Progenitor cell of endocrine pancreas (in vitro differentiated cells): ENCODE data around the gene PRDM16. TPM values are rescaled to one million over a fixed set of nuclear protein-coding genes. Genes with fewer than 3 reads are reported as not detected.

Experiments
- DNase-seq: peaks from one replicate; pipeline ENCODE4 v3.0.0; 2021; ENCODE audit warnings: low spot score; ENCODE audit not compliant: unreplicated experiment
- H3K27ac Mint-ChIP-seq: 2 replicates; pipeline ENCODE4 v1.8.0; 2021; ENCODE audit warnings: mild to moderate bottlenecking, moderate library complexity, mixed read lengths
- H3K27me3 Mint-ChIP-seq: 2 replicates; pipeline ENCODE4 v1.8.0; 2021; ENCODE audit warnings: mixed read lengths
- H3K36me3 Mint-ChIP-seq: 2 replicates; pipeline ENCODE4 v1.8.0; 2022; ENCODE audit warnings: mixed read lengths; ENCODE audit not compliant: insufficient read depth
- H3K4me1 Mint-ChIP-seq: 2 replicates; pipeline ENCODE4 v1.8.0; 2021; ENCODE audit warnings: low read depth, mixed read lengths
- H3K4me3 Mint-ChIP-seq: 2 replicates; pipeline ENCODE4 v1.8.0; 2021; ENCODE audit warnings: low read depth, mild to moderate bottlenecking, moderate library complexity, mixed read lengths
- H3K9me3 Mint-ChIP-seq: 2 replicates; pipeline ENCODE4 v1.8.0; 2021; ENCODE audit warnings: low read depth, mixed read lengths
- total RNA-seq: library from RNA; stranded (reverse); gene quantifications from 2 replicates; pipeline ENCODE4 v1.2.1, GENCODE V29; 2021
- TF ChIP-seq, protein P1 (sequence below): fragments of 200-600 bp; sonication (generic); IDR thresholded peaks from one replicate; pipeline ENCODE4 v1.5.0; 2021; ENCODE audit warnings: antibody characterized with exemption, mild to moderate bottlenecking; ENCODE audit not compliant: unreplicated experiment

PRDM16 gene
- total RNA-seq, 1 donor from 2014 or later = 69.1 TPM

DNA sequence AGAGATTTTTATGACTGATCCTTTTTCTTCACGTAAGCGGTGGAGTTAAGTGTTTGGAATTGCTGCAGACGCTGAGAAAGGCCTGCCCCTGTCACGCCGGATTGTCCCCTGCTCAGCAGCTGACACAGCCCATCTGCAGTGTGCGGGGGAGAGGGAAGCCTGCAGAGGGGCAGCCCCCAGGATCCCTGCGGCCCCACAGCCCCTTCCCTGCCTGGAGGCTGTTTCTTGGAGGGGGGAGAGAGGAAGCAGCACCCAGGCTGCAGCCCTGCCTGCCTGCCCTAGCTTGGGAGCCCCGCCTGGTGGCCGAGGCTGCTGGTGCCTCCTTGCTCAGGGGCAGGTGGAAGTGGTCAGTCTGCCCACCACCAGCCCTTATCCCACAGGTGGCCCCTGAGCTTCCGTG lies 50.7 kb downstream of the PRDM16 start:
- TF ChIP-seq, protein P1, sequence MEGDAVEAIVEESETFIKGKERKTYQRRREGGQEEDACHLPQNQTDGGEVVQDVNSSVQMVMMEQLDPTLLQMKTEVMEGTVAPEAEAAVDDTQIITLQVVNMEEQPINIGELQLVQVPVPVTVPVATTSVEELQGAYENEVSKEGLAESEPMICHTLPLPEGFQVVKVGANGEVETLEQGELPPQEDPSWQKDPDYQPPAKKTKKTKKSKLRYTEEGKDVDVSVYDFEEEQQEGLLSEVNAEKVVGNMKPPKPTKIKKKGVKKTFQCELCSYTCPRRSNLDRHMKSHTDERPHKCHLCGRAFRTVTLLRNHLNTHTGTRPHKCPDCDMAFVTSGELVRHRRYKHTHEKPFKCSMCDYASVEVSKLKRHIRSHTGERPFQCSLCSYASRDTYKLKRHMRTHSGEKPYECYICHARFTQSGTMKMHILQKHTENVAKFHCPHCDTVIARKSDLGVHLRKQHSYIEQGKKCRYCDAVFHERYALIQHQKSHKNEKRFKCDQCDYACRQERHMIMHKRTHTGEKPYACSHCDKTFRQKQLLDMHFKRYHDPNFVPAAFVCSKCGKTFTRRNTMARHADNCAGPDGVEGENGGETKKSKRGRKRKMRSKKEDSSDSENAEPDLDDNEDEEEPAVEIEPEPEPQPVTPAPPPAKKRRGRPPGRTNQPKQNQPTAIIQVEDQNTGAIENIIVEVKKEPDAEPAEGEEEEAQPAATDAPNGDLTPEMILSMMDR = peak; percentile 31
- peak overlapping the region; percentile 64 for H3K27ac Mint-ChIP-seq

DNA sequence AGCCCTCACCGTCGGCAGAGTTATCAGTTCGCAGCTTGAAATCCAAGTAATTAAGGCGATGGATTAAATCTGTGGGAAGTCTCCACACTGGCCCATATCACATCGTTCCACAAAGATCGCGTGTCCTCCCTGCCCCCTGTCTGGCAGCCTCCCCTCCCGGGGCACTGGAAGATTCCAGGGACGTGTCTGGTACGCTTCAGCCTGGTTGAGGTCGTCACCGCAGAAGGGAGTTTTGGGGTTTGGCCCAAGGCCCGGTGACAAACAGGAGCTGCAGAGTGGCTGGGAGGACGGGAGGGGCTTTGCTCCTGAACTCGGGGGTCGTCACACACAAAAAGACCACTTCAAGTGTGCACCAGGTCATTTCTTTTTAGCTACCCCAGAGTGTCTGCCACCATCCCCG lies 51.1 kb downstream of the PRDM16 start:
- no peak overlapping the region for H3K4me3 Mint-ChIP-seq
- no peak for DNase-seq
- peak overlapping the region; percentile 64 for H3K27ac Mint-ChIP-seq
- no peaks in the 10 kb centered on the region for H3K9me3 Mint-ChIP-seq
- TF ChIP-seq, protein P1 = no peak
- no peaks in the 10 kb centered on the region for H3K27me3 Mint-ChIP-seq
- H3K36me3 Mint-ChIP-seq = peaks cover 2% of the 10 kb centered on the region
- peaks cover 48% of the 10 kb centered on the region for H3K4me1 Mint-ChIP-seq

More for the DNA sequence above, 50.7 kb downstream of the PRDM16 start:
- no peak for DNase-seq
- H3K4me3 Mint-ChIP-seq = peak overlapping the region; percentile 31
- no peaks in the 10 kb centered on the region for H3K27me3 Mint-ChIP-seq
- no peaks in the 10 kb centered on the region for H3K9me3 Mint-ChIP-seq
- H3K36me3 Mint-ChIP-seq = peaks cover 2% of the 10 kb centered on the region
- H3K4me1 Mint-ChIP-seq = peaks cover 52% of the 10 kb centered on the region

- DNase-seq = no peak
- TF ChIP-seq, protein P1 = no peak
- Mint-ChIP-seq H3K27ac (peak overlapping the region; percentile 38), H3K9me3 (no peaks in the 10 kb centered on the region), H3K27me3 (no peaks in the 10 kb centered on the region), H3K4me1 (peaks cover 48% of the 10 kb centered on the region), H3K36me3 (peaks cover 2% of the 10 kb centered on the region), H3K4me3 (no peak overlapping the region)
Measured at GRCh38 chr1:3120994-3121393, 52.0 kb downstream of the PRDM16 start.

GRCh38 chr1:3121401-3122210 lies 52.6 kb downstream of the PRDM16 start:
- Mint-ChIP-seq H3K27ac (no peak overlapping the region), H3K27me3 (no peaks in the 10 kb centered on the region), H3K4me3 (no peak overlapping the region), H3K36me3 (peaks cover 2% of the 10 kb centered on the region), H3K9me3 (no peaks in the 10 kb centered on the region), H3K4me1 (peaks cover 46% of the 10 kb centered on the region)
- DNase-seq = no peak
- TF ChIP-seq, protein P1 = no peak

DNA sequence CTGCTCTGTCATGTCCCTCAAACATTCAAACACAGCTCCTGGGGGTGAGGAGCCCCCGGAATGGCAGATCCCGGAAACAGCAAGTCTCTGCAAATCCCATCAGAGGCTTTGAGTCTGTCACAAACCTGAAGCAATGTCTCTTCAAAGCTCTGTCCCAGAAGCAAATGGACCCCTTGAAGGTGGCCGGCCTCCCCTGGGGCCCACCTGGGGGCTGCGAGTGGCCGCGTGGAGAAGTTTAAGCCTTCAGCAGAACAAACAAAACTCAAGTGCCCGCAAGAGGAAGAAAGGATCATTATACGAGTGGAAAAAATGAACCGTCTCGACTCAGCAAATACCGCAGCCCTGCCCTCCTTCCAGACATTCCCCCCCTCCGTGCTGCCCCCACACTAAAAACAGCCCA lies 53.3 kb downstream of the PRDM16 start:
- H3K9me3 Mint-ChIP-seq = no peaks in the 10 kb centered on the region
- no peaks in the 10 kb centered on the region for H3K27me3 Mint-ChIP-seq
- DNase-seq = no peak
- peaks cover 46% of the 10 kb centered on the region for H3K4me1 Mint-ChIP-seq
- peaks cover 2% of the 10 kb centered on the region for H3K36me3 Mint-ChIP-seq
- no peak overlapping the region for H3K4me3 Mint-ChIP-seq
- peak overlapping the region; percentile 78 for H3K27ac Mint-ChIP-seq
- TF ChIP-seq, protein P1 = no peak
